HG02885 (cell line): ENCODE data around the gene IL1RN.

ENCODE experiments used
- ATAC-seq: cut with Tn5 transposase; IDR thresholded peaks from one replicate; pipeline ENCODE4 v1.9.1; 2021; ENCODE audit warnings: mild to moderate bottlenecking; ENCODE audit not compliant: unreplicated experiment, poor library complexity

Gene IL1RN

GRCh38 chr2:113169586-113169985 lies 42.2 kb downstream of the IL1RN start:
- ATAC-seq = no peak

- ATAC-seq = no peak
Observed at GRCh38 chr2:113171334-113172075, 44.1 kb downstream of the IL1RN start.

GRCh38 chr2:113172721-113173541 lies 45.5 kb downstream of the IL1RN start:
- no peak for ATAC-seq

- peak; percentile 84 for ATAC-seq
Observed at GRCh38 chr2:113173542-113174375, 46.4 kb downstream of the IL1RN start, which contains the start of gene PSD4. Gene PSD4, plus strand, starts transcription at chr2:113173971. Its CDS starts 8,486 bp downstream, at chr2:113182457.

- no peak for ATAC-seq
Observed at GRCh38 chr2:113174376-113174750, 47.0 kb downstream of the IL1RN start.

GRCh38 chr2:113175042-113175628 lies 47.7 kb downstream of the IL1RN start:
- peak; percentile 73 for ATAC-seq

GRCh38 chr2:113175736-113176695 lies 48.6 kb downstream of the IL1RN start:
- no peak for ATAC-seq

- no peak for ATAC-seq
Observed at GRCh38 chr2:113176696-113177355, 49.4 kb downstream of the IL1RN start.

GRCh38 chr2:113178069-113178746 lies 50.8 kb downstream of the IL1RN start:
- no peak for ATAC-seq

- ATAC-seq = no peak
Observed at GRCh38 chr2:113178891-113179290, 51.5 kb downstream of the IL1RN start.

- ATAC-seq = no peak
Observed at GRCh38 chr2:113179446-113180045, 52.1 kb downstream of the IL1RN start.

GRCh38 chr2:113180131-113180946 lies 52.9 kb downstream of the IL1RN start:
- ATAC-seq = no peak

GRCh38 chr2:113181258-113182051 lies 54.1 kb downstream of the IL1RN start:
- no peak for ATAC-seq

GRCh38 chr2:113182471-113183260 lies 55.3 kb downstream of the IL1RN start:
- ATAC-seq = no peak

GRCh38 chr2:113183264-113183663 lies 55.9 kb downstream of the IL1RN start:
- ATAC-seq = no peak
